BE2C (cell line): ENCODE results near the gene SH3PXD2B.

Experiments used
- DNase-seq: peaks from one replicate; pipeline ENCODE4 v3.0.0-alpha.2; 2020
- H3K27me3 ChIP-seq: fragments of 250-450 bp; sonication (Bioruptor Pico); 2 replicates; pipeline ENCODE4 v1.5.1; 2020; ENCODE audit warnings: mild to moderate bottlenecking
- H3K36me3 ChIP-seq: fragments of 250-450 bp; sonication (Bioruptor Pico); 2 replicates; pipeline ENCODE4 v1.5.1; 2020; ENCODE audit warnings: mild to moderate bottlenecking
- H3K4me1 ChIP-seq: fragments of 250-450 bp; sonication (Bioruptor Pico); 2 replicates; pipeline ENCODE4 v1.5.1; 2020
- H3K4me3 ChIP-seq: 2 replicates; pipeline ENCODE4 v1.5.1; 2011; ENCODE audit warnings: low read depth, low read length
- H3K9me3 ChIP-seq: fragments of 250-450 bp; sonication (Bioruptor Pico); 2 replicates; pipeline ENCODE4 v1.5.1; 2020
- CTCF ChIP-seq: IDR thresholded peaks from 2 replicates; pipeline ENCODE4 v1.5.1; 2012; ENCODE audit warnings: mild to moderate bottlenecking, low read depth, low read length

The SH3PXD2B gene

GRCh38 chr5:172303162-172303561, 151.2 kb downstream of the SH3PXD2B start:
- H3K9me3 ChIP-seq, result no peaks in the 10 kb centered on the region
- no peak for DNase-seq
- no peak overlapping the region for H3K4me3 ChIP-seq
- TF ChIP-seq CTCF, result no peak
- H3K4me1 ChIP-seq, result no peaks in the 10 kb centered on the region
- H3K36me3 ChIP-seq, result no peaks in the 10 kb centered on the region
- no peaks in the 10 kb centered on the region for H3K27me3 ChIP-seq

GRCh38 chr5:172302047-172302710, 152.1 kb downstream of the SH3PXD2B start:
- Histone ChIP-seq H3K27me3 (no peaks in the 10 kb centered on the region), H3K9me3 (no peaks in the 10 kb centered on the region), H3K4me1 (no peaks in the 10 kb centered on the region), H3K4me3 (no peak overlapping the region), H3K36me3 (no peaks in the 10 kb centered on the region)
- DNase-seq, result no peak
- TF ChIP-seq CTCF, result no peak

- DNase-seq, result no peak
- no peak overlapping the region for H3K4me3 ChIP-seq
These were observed 154.3 kb downstream of the SH3PXD2B start for GRCh38 chr5:172299916-172300439.

GRCh38 chr5:172294831-172295230, 159.5 kb downstream of the SH3PXD2B start:
- DNase-seq, result no peak
- no peak for TF ChIP-seq CTCF
- Histone ChIP-seq H3K9me3 (no peaks in the 10 kb centered on the region), H3K4me1 (no peaks in the 10 kb centered on the region), H3K4me3 (no peak overlapping the region), H3K27me3 (no peaks in the 10 kb centered on the region), H3K36me3 (no peaks in the 10 kb centered on the region)

More at GRCh38 chr5:172299916-172300439, 154.3 kb downstream of the SH3PXD2B start:
- H3K4me1 ChIP-seq, result no peaks in the 10 kb centered on the region
- H3K36me3 ChIP-seq, result no peaks in the 10 kb centered on the region
- H3K27me3 ChIP-seq, result no peaks in the 10 kb centered on the region
- no peak for TF ChIP-seq CTCF
- no peaks in the 10 kb centered on the region for H3K9me3 ChIP-seq

- Histone ChIP-seq H3K4me3 (no peak overlapping the region), H3K27me3 (no peaks in the 10 kb centered on the region)
- TF ChIP-seq CTCF, result no peak
These were observed 160.5 kb downstream of the SH3PXD2B start for GRCh38 chr5:172293745-172294342.

More at GRCh38 chr5:172293745-172294342, 160.5 kb downstream of the SH3PXD2B start:
- no peak for DNase-seq
- no peaks in the 10 kb centered on the region for H3K36me3 ChIP-seq
- H3K9me3 ChIP-seq, result no peaks in the 10 kb centered on the region
- H3K4me1 ChIP-seq, result no peaks in the 10 kb centered on the region
